Ovary (tissue), 9 donors: ENCODE data around the gene PEX11A. TPM values are rescaled to one million over a fixed set of nuclear protein-coding genes. Genes with fewer than 3 reads are reported as not detected.

Experiments
- DNase-seq, 5 donors: peaks; one replicate each; pipeline ENCODE4 v3.0.0-alpha.2; 2019 to 2020
- H3K27ac ChIP-seq, 2 donors: fragments of 200-600 bp; one replicate each; pipeline versions ENCODE4 v1.5.1 to v1.8.0; 2019 to 2022
- H3K27me3 ChIP-seq: fragments of 200-600 bp; one replicate; pipeline ENCODE4 v1.8.0; 2022
- H3K36me3 ChIP-seq: fragments of 200-600 bp; sonication (generic); one replicate; pipeline ENCODE4 v1.5.1; 2019
- H3K4me1 ChIP-seq: one replicate; pipeline ENCODE4 v1.8.1; 2013; ENCODE audit warnings: mild to moderate bottlenecking, moderate library complexity; ENCODE audit not compliant: insufficient read depth
- H3K4me3 ChIP-seq: fragments of 200-600 bp; sonication (generic); one replicate; pipeline ENCODE4 v1.5.1; 2017
- H3K9me3 ChIP-seq, 2 donors: fragments of 200-600 bp in 1 of 2; sonication (generic) in 1 of 2; one replicate each; pipeline versions ENCODE4 v1.5.1 to v1.8.1; 2013 to 2019; ENCODE audit warnings: mild to moderate bottlenecking in 1 of 2, moderate library complexity in 1 of 2
- CTCF ChIP-seq, 3 donors: fragments of 450-650 bp in 2 of 3; fragments of 200-600 bp in 1 of 3; IDR thresholded peaks; one replicate each; pipeline versions ENCODE4 v1.5.1 to v1.8.0; 2016 to 2022; ENCODE audit warnings: antibody characterized with exemption in 3 of 3, mild to moderate bottlenecking in 1 of 3
- EP300 ChIP-seq: sonication (generic); formaldehyde crosslinking; IDR thresholded peaks from one replicate; pipeline ENCODE4 v1.6.1; 2017; ENCODE audit warnings: antibody characterized with exemption
- POLR2A ChIP-seq: fragments of 450-650 bp; IDR thresholded peaks from one replicate; pipeline ENCODE4 v1.6.1; 2017; ENCODE audit warnings: antibody characterized with exemption, mild to moderate bottlenecking, moderate library complexity
- WGBS, 3 donors: extraction: QIAGEN DNeasy Blood & Tissue Kit in 1 of 3; methylation state at CpG; one replicate each; pipeline versions ENCODE4 v1.1.5 to v1.1.7; 2013 to 2017; 5-methylcytosine and 5-hydroxymethylcytosine counted together
- intact Hi-C, 4 donors: fragments of 100-400 bp; cut with DNase I; formaldehyde crosslinking; loops; one replicate each; pipeline versions ENCODE4 v1.11.0 to v1.15.1; 2022 to 2023
- polyA plus RNA-seq, 2 donors: library from polyadenylated mRNA; stranded (reverse); fragments of 200-250 nt in 1 of 2; fragments of 350-450 nt in 1 of 2; fragmentation: Illumina TruSeq in 1 of 2; extraction: RNeasy Lipid Tissue Mini Kit (QIAGEN cat#74804) in 1 of 2; gene quantifications; one replicate each; pipeline ENCODE4 v1.2.3, GENCODE V29; 2013 to 2014
- total RNA-seq, 7 donors: library from RNA; depleted of rRNA in 2 of 7; stranded (reverse); fragments of >200 nt in 2 of 7; fragmentation: NEBNext Ultra II Directional in 3 of 7; extraction: Animal tissue kit (Norgen Biotek cat#: 25700) in 3 of 7; gene quantifications; one replicate each; pipeline versions ENCODE4 v1.1.0 to v1.2.4, GENCODE V29; 2016 to 2023
- donor health status: DM: no; HTN: no; CAD: no; lungs with moderate emphysema.
- donor health status: DM: no; HTN: no; CAD: no.
- donor health status: Bipolar disorder and iron deficiency.
- donor health status: DM: yes; HTN: yes; CAD: no.
- donor health status: DM: no; HTN: no; CAD: no.
- donor health status: DM: yes; HTN: yes; CAD: no.

The PEX11A gene
- total and polyA plus RNA-seq, 9 donors, result 10.9 to 17.6 (median 12.6) TPM

GRCh38 chr15:89674526-89674925 lies 16.0 kb downstream of the PEX11A start:
- no peaks in the 10 kb centered on the region for H3K36me3 ChIP-seq
- H3K27me3 ChIP-seq, result no peaks in the 10 kb centered on the region
- no peak overlapping the region for H3K27ac ChIP-seq
- peaks cover 14% of the 10 kb centered on the region for H3K4me1 ChIP-seq
- intact Hi-C loops, result no loop called here
- 82 to 83% (median 83%) methylated on average over 4 of the region's 4 CpGs for WGBS, 3 donors
- TF ChIP-seq EP300 (no peak), CTCF (IDR thresholded peaks at IDR 0.05) (no peak), POLR2A (no peak)
- no peaks in the 10 kb centered on the region for H3K9me3 ChIP-seq
- no peak for DNase-seq
- no peak overlapping the region for H3K4me3 ChIP-seq

GRCh38 chr15:89673165-89673512 lies 17.4 kb downstream of the PEX11A start:
- peaks cover 8% of the 10 kb centered on the region for H3K4me1 ChIP-seq
- no peaks in the 10 kb centered on the region for H3K9me3 ChIP-seq
- WGBS, 3 donors, result 61 to 68% (median 64%) methylated on average over 12 of the region's 12 CpGs
- TF ChIP-seq CTCF (IDR thresholded peaks at IDR 0.05) (no peak), EP300 (no peak), POLR2A (no peak)
- intact Hi-C loops, result no loop called here
- no peaks in the 10 kb centered on the region for H3K27me3 ChIP-seq
- no peak overlapping the region for H3K4me3 ChIP-seq
- no peak overlapping the region for H3K27ac ChIP-seq
- DNase-seq, result peak in 1 of 5 donors; percentile 27
- no peaks in the 10 kb centered on the region for H3K36me3 ChIP-seq

- intact Hi-C loops, result no loop called here
- 79 to 83% (median 80%) methylated on average over 12 of the region's 12 CpGs for WGBS, 3 donors
- no peaks in the 10 kb centered on the region for H3K9me3 ChIP-seq
- DNase-seq, result peak in 3 of 5 donors; percentile 64 to 69 (median 67)
- no peak overlapping the region for H3K4me3 ChIP-seq
- peaks cover 8% of the 10 kb centered on the region for H3K4me1 ChIP-seq
- peak overlapping the region in 1 of 2 donors; percentile 35 for H3K27ac ChIP-seq
- no peaks in the 10 kb centered on the region for H3K36me3 ChIP-seq
- TF ChIP-seq POLR2A (no peak), CTCF (IDR thresholded peaks at IDR 0.05) (no peak), EP300 (no peak)
- H3K27me3 ChIP-seq, result no peaks in the 10 kb centered on the region
Measured at GRCh38 chr15:89672221-89673164, 18.1 kb downstream of the PEX11A start.

GRCh38 chr15:89671687-89672086 lies 18.9 kb downstream of the PEX11A start:
- Histone ChIP-seq H3K27ac (peak overlapping the region in 1 of 2 donors; percentile 35), H3K9me3 (no peaks in the 10 kb centered on the region), H3K4me3 (no peak overlapping the region), H3K36me3 (no peaks in the 10 kb centered on the region), H3K27me3 (no peaks in the 10 kb centered on the region), H3K4me1 (peaks cover 8% of the 10 kb centered on the region)
- TF ChIP-seq CTCF (IDR thresholded peaks at IDR 0.05) (no peak), POLR2A (no peak), EP300 (no peak)
- DNase-seq, result peak in 1 of 5 donors; percentile 12
- WGBS, 3 donors, result 56 to 62% (median 61%) methylated on average over 4 of the region's 4 CpGs
- intact Hi-C loops, result no loop called here
